Measurements from ENCODE around the gene GNG7.

Gene GNG7

GRCh38 chr19:2461751-2462634 lies 240.5 kb downstream of the GNG7 start:
- DNase-seq (ENCODE audit: low read depth, low spot score) = no peak
- H3K27me3 ChIP-seq (ENCODE audit: control insufficient read depth, insufficient read depth, low read length) = no peaks in the 10 kb centered on the region
- H3K9me3 ChIP-seq (ENCODE audit: control insufficient read depth, insufficient read depth, low read length) = no peaks in the 10 kb centered on the region
- WGBS (ENCODE audit: insufficient coverage, insufficient read length) = no CpG with 5 or more reads among the region's 62 CpGs
- H3K27ac ChIP-seq (ENCODE audit: low read length) = no peak overlapping the region
- H3K36me3 ChIP-seq (ENCODE audit: control insufficient read depth, insufficient read depth, low read length) = no peaks in the 10 kb centered on the region
- no peaks in the 10 kb centered on the region for H3K4me1 ChIP-seq (ENCODE audit: control insufficient read depth, insufficient read depth, low read length)
- peak overlapping the region; percentile 58; the same call in 1 of the 2 replicates for H3K4me3 ChIP-seq (ENCODE audit: low read length)

All from iPS DF 6.9 (cell line).